ENCODE data around the gene SUN2.
A peak's percentile ranks its signal among the peaks of the same experiment; 100 is the strongest.

The SUN2 gene

DNA sequence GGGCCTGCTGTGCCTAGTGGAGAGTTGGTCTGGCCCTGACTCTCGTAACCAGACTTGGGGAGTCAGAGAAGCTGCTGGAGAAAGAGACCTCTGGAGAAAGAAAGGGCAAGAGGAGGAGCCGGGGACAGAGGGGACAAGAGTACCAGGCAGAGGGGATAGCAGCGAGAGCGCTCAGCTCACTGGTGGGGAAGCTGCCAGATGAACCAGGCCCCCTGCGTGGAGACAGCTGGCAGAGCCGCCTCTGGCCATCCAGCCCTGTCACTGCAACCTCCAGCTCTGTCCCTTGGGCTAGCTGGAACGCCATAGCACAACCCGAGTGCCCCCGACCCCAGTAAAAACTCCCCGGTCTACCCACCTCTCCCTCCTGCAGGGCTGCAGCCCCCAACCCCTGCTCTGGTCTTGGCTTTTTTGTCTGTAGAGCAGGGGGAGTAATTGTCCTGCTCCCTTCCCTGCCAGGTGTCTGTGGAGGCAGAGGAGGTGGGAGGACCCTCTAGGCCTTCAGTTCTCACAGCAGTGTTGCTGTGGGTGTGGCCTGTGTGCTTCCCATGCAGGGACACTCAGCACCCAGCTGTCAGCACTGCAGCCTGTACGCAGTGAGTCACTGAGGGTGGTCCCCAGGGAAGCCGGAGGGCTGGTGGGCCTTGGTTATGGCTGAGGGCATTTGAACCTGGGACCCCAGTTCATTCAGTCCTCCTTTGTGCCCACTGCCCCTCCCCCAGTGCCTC is 4.8 kb upstream of the SUN2 start:
- no peak overlapping the region for H3K9ac ChIP-seq (ENCODE audit: low read length)
- DNase-seq (ENCODE audit: low read depth), result no peak
- peaks cover 20% of the 10 kb centered on the region for H3K4me1 ChIP-seq (ENCODE audit: control insufficient read depth, insufficient read depth, low read length)
- H3K4me3 ChIP-seq (ENCODE audit: low read length), result no peak overlapping the region
- no peaks in the 10 kb centered on the region for H3K9me3 ChIP-seq (ENCODE audit: control insufficient read depth, low read length)
- H3K27me3 ChIP-seq (replicated peaks; ENCODE audit: control insufficient read depth, insufficient read depth, low read length), result no peaks in the 10 kb centered on the region
- no peaks in the 10 kb centered on the region for H3K36me3 ChIP-seq (ENCODE audit: control insufficient read depth, insufficient read depth, low read length, severe bottlenecking)

DNA sequence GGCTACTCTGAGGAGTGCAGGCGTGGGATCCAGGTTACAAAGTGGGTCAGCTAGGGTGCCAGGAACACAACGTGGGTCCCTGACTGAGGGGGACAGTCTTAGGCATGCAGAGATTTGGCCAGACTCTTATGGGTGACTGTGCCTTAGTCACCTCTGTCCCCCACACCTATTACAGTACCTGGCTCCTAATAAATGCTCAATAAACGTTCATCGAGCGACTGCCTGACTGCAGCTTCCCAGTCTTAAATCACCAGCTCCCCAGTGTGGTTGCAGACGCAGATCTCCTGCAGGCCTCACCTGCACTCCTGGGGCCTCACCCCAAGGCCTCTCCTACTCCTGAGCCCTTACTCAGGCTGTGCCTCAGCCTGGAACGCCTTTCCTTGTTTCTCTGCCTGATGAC is 3.2 kb upstream of the SUN2 start:
- H3K36me3 ChIP-seq (ENCODE audit: control insufficient read depth, insufficient read depth, low read length, severe bottlenecking), result no peaks in the 10 kb centered on the region
- no peak overlapping the region for H3K4me3 ChIP-seq (ENCODE audit: low read length)
- no peak for DNase-seq (ENCODE audit: low read depth)
- H3K27me3 ChIP-seq (replicated peaks; ENCODE audit: control insufficient read depth, insufficient read depth, low read length), result no peaks in the 10 kb centered on the region
- H3K9ac ChIP-seq (ENCODE audit: low read length), result no peak overlapping the region
- peaks cover 21% of the 10 kb centered on the region for H3K4me1 ChIP-seq (ENCODE audit: control insufficient read depth, insufficient read depth, low read length)
- H3K9me3 ChIP-seq (ENCODE audit: control insufficient read depth, low read length), result no peaks in the 10 kb centered on the region

DNA sequence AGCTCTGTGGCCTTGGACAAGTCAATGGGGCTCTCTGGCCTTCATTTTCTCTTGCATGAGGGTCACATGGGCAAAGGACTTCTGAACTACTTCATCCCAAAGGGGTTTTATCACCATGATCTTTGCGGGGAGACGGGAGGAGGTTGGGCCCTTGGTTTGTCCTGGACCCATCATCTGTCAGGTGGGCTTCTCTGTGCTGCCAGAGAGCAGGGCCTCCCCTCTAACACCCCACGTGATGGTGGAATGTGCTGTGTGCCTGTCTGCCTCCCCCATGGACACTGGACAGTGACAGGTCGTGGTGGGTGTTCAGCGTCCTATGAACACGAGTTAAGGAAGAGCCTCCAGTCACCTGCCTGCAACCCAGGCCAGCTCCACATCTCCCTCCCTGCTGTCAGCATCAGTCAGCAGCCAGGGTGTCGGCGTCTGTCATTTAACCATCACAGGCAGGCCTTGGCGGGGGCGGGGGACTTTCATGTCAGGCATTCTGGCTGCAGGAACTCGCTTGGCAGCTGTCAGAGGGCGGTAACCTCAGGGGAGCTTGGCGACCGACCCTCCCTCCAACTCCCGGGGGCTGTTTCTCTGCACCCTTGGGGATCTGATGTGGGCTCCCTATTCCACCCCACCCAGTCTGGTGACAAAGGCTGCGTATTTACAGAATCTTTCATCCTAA is 2.6 kb upstream of the SUN2 start:
- no peak for DNase-seq (ENCODE audit: low read depth)
- no peak overlapping the region for H3K4me3 ChIP-seq (ENCODE audit: low read length)
- H3K4me1 ChIP-seq (ENCODE audit: control insufficient read depth, insufficient read depth, low read length), result peaks cover 24% of the 10 kb centered on the region

DNA sequence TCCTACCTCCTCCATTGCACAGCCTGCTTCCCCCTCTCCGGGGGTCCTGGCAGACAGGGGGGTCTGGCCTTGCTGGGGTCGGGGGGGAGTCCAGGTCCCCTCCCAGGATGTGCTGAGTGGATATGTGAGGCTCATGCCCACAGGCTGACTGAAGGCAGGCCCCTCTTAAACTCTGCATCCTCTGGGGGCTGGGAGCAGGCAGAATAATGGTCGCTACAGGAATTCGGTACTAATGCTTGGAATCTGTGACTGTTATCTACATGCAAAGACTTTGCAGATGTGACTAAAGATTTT is 1.6 kb upstream of the SUN2 start:
- peaks cover 19% of the 10 kb centered on the region for H3K4me1 ChIP-seq (ENCODE audit: control insufficient read depth, insufficient read depth, low read length)
- H3K27me3 ChIP-seq (replicated peaks; ENCODE audit: control insufficient read depth, insufficient read depth, low read length), result no peaks in the 10 kb centered on the region
- no peak overlapping the region for H3K4me3 ChIP-seq (ENCODE audit: low read length)
- no peaks in the 10 kb centered on the region for H3K9me3 ChIP-seq (ENCODE audit: control insufficient read depth, low read length)
- H3K9ac ChIP-seq (ENCODE audit: low read length), result no peak overlapping the region
- no peak for DNase-seq (ENCODE audit: low read depth)
- H3K36me3 ChIP-seq (ENCODE audit: control insufficient read depth, insufficient read depth, low read length, severe bottlenecking), result peaks cover 6% of the 10 kb centered on the region

More for the DNA sequence above, 2.6 kb upstream of the SUN2 start:
- H3K36me3 ChIP-seq (ENCODE audit: control insufficient read depth, insufficient read depth, low read length, severe bottlenecking), result no peaks in the 10 kb centered on the region
- H3K9me3 ChIP-seq (ENCODE audit: control insufficient read depth, low read length), result no peaks in the 10 kb centered on the region
- no peaks in the 10 kb centered on the region for H3K27me3 ChIP-seq (replicated peaks; ENCODE audit: control insufficient read depth, insufficient read depth, low read length)
- H3K9ac ChIP-seq (ENCODE audit: low read length), result no peak overlapping the region

DNA sequence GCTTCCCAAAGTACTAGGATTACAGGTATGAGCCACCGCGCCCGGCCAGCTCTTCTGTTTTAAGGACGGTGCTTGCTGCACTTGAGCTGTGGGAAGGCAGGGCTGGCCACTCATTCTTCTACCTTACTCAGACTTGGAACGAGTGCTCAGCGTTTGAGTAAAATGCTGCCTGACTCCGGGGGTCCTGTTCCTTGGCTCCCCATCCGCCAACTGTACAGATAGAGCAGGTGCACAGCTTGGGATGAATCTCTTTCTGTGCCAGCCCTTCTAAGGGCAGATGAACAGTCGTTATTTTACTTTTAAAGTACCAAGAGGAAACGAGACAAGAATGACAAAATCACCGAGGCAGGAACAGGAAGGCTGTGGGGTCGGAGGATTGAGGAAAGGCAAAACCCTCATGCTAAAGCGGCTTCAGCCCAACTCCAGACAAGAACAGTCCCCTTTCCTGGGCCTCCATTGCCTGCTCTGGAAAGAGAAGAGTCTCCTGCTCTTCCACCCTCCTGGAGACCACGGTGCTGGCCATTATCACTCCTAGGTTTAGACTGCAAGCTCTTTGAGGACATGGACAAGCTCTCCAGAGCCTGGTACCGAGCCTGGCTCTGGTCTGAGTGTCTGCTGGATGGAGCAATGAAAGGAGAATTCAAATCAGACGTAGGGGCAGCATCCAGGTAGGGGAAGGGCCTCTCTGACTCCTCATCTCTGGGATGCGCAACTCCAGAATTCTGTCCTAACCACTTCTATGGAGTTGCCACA is 1.1 kb upstream of the SUN2 start:
- H3K36me3 ChIP-seq (ENCODE audit: control insufficient read depth, insufficient read depth, low read length, severe bottlenecking), result peaks cover 12% of the 10 kb centered on the region
- H3K27me3 ChIP-seq (replicated peaks; ENCODE audit: control insufficient read depth, insufficient read depth, low read length), result no peaks in the 10 kb centered on the region
- peaks cover 18% of the 10 kb centered on the region for H3K4me1 ChIP-seq (ENCODE audit: control insufficient read depth, insufficient read depth, low read length)
- peak overlapping the region; percentile 89 for H3K4me3 ChIP-seq (ENCODE audit: low read length)
- peak overlapping the region; percentile 97 for H3K9ac ChIP-seq (ENCODE audit: low read length)
- no peaks in the 10 kb centered on the region for H3K9me3 ChIP-seq (ENCODE audit: control insufficient read depth, low read length)
- no peak for DNase-seq (ENCODE audit: low read depth)

DNA sequence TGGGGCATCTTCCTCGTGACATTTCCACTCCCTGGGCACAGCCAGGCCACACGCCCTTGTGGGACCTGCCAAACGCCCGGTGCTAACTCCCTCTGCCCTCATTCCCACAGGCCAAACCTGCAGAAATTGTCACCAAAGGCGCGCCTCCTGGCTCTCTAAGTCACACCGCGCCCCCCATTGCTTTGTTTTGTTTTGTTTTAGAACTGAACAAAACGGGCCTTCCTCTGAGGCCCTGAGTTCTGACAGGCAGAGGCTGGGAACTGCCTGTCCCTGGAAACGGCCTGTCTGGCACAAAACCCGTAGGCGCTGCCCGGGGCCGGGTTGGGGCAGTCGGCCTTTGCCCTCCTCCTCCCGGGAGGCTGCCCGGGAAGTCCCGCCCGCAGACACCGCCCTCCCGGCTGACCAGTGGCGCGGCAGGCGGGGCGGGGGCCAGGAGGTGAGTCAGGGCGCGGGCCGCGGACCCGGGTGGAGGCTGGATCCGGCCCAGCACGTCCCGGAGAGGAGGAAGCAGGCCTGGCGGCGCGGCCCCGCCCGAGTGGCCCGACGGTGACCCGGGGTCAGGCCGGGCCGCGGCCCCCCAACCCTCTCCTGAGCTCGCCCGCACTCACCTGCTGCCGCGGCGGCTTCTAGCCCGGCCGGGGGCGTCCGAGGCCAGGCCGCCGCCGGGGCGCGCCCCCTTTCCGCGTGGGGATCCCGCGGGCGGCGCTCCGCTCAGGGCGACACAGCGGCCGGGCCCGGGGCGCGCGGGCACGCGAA is 465 bp downstream of the SUN2 start:
- Histone ChIP-seq H3K4me1 (ENCODE audit: control insufficient read depth, insufficient read depth, low read length) (peaks cover 18% of the 10 kb centered on the region), H3K9me3 (ENCODE audit: control insufficient read depth, low read length) (no peaks in the 10 kb centered on the region), H3K9ac (ENCODE audit: low read length) (peak overlapping the region; percentile 97), H3K4me3 (ENCODE audit: low read length) (peak overlapping the region; percentile 89), H3K36me3 (ENCODE audit: control insufficient read depth, insufficient read depth, low read length, severe bottlenecking) (peaks cover 27% of the 10 kb centered on the region), H3K27me3 (replicated peaks; ENCODE audit: control insufficient read depth, insufficient read depth, low read length) (no peaks in the 10 kb centered on the region)
- peak; percentile 86 for DNase-seq (ENCODE audit: low read depth)

DNA sequence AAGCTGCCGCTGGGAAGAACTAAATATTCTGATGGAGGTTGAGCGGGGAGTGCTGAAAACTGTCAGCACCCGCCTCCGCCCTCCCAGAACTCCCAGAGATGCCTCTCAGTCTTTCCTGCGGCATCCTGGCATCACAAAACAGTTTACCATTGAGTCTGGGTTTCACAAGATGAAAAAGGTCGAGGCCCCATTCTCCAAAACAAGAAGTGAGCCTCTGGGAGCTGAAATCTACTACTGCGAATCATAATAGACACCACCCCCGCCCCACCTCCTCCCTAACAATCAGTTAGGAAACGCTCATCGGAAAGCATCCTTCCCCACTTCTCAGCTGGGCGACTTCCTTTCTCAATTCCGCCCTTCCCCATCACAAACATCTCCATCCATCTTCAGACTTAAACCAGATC is 1.0 kb downstream of the SUN2 start:
- Histone ChIP-seq H3K4me1 (ENCODE audit: control insufficient read depth, insufficient read depth, low read length) (peaks cover 18% of the 10 kb centered on the region), H3K9me3 (ENCODE audit: control insufficient read depth, low read length) (no peaks in the 10 kb centered on the region), H3K27me3 (replicated peaks; ENCODE audit: control insufficient read depth, insufficient read depth, low read length) (no peaks in the 10 kb centered on the region), H3K9ac (ENCODE audit: low read length) (peak overlapping the region; percentile 97), H3K36me3 (ENCODE audit: control insufficient read depth, insufficient read depth, low read length, severe bottlenecking) (peaks cover 33% of the 10 kb centered on the region), H3K4me3 (ENCODE audit: low read length) (peak overlapping the region; percentile 89)
- DNase-seq (ENCODE audit: low read depth), result peak; percentile 64

DNA sequence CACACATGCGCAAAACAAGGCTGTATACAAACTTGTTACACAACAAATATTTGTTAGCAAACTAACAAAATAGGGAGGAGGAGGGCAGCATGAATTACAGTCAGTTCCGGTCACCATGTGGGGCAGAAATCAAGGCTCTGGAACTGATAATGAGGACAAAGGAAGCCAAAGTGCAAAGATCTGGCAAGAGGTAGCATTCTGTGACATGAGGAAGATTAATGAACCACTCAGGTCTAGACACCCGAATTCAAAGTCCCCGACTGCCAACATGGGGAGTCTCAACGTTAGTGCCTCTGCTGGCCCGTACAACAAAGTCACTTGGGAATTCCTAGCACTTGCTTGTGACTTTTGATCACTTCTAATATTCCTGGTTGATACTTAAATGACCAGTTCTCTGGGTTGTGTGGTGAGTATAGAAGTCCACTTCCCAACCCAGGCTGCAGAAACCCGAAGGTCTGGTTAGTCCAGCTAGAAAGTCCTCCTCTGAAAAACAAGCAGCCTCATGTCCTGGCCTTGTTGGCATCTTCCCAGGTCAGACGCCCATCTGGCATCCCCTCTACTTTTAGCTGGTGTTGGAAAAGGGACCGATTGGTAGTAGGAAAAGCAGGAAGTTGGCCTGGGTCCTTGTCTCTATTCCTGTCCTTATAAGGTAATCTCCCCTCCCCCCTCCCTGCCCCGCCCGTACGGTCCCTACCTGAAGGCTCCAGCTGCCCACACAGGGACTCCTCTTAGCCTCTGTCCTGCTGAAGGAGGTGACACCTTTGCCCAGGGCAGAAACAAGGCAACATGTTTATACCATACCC is 1.6 kb downstream of the SUN2 start:
- H3K27me3 ChIP-seq (replicated peaks; ENCODE audit: control insufficient read depth, insufficient read depth, low read length), result no peaks in the 10 kb centered on the region
- DNase-seq (ENCODE audit: low read depth), result peak; percentile 29
- peak overlapping the region; percentile 97 for H3K9ac ChIP-seq (ENCODE audit: low read length)
- H3K4me1 ChIP-seq (ENCODE audit: control insufficient read depth, insufficient read depth, low read length), result peaks cover 18% of the 10 kb centered on the region
- H3K9me3 ChIP-seq (ENCODE audit: control insufficient read depth, low read length), result no peaks in the 10 kb centered on the region
- peak overlapping the region; percentile 89 for H3K4me3 ChIP-seq (ENCODE audit: low read length)
- peaks cover 39% of the 10 kb centered on the region for H3K36me3 ChIP-seq (ENCODE audit: control insufficient read depth, insufficient read depth, low read length, severe bottlenecking)

DNA sequence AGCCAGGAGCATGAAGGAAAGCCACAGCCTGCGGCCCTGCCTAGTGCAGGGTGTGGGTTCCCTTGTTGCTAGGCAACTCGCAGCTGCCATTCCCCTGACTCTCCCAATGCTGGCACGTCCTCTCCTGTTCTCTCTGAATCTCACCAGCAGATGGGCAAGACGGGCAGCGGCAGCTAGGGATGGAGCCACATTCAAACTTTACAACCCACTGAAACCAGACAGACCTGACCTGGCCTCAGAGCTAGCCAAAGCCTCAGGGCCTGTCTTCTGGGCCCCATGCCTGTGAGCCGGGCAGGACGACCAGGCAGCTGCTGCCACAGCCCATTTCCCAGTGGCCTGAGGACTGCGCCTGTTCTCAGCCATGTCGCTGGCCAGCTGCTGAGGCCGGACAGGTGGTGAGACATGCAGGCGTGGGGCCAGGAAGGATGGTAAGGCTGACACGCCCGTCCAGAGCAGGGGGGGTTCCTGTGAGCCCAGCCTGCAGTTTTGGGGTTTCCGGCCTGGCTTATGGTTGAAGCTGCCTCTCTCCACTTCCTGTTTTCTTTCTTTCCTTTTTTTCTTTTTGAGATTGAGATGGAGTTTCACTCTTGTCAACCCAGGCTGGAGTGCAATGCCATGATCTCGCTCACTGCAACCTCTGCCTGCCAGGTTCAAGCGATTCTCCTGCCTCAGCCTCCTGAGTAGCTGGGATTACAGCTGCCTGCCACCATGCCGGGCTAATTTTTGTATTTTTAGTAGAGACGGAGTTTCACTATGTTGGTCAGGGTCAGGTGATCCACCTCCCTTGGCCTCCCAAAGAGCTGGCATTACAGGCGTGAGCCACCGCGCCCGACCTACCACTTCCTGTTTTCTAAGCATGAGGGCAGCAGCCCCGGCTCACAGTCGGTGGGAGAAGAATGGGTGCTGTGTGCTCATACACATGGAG is 4.1 kb downstream of the SUN2 start:
- Histone ChIP-seq H3K36me3 (ENCODE audit: control insufficient read depth, insufficient read depth, low read length, severe bottlenecking) (peaks cover 60% of the 10 kb centered on the region), H3K27me3 (replicated peaks; ENCODE audit: control insufficient read depth, insufficient read depth, low read length) (no peaks in the 10 kb centered on the region), H3K4me3 (ENCODE audit: low read length) (no peak overlapping the region), H3K9me3 (ENCODE audit: control insufficient read depth, low read length) (no peaks in the 10 kb centered on the region), H3K9ac (ENCODE audit: low read length) (no peak overlapping the region), H3K4me1 (ENCODE audit: control insufficient read depth, insufficient read depth, low read length) (peaks cover 17% of the 10 kb centered on the region)
- DNase-seq (ENCODE audit: low read depth), result no peak

DNA sequence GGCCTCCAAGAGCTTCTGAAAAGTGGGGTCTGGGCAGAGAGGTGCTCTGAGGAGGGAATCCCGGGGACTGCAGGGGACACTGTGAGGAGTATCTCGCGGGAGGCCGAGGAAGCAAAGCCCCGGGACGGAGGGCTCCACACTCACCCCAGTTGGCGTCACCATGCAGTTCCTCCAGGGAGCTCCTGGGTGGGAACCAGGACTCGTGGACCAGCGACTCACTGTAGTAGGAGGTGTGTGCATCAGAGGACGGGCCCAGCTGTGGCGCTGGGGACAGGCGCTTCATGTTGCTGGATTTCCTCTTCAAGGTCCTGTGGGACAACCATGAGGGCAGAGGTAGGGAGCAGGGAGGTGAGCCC is 4.8 kb downstream of the SUN2 start:
- H3K9ac ChIP-seq (ENCODE audit: low read length), result no peak overlapping the region
- H3K27me3 ChIP-seq (replicated peaks; ENCODE audit: control insufficient read depth, insufficient read depth, low read length), result no peaks in the 10 kb centered on the region
- no peak for DNase-seq (ENCODE audit: low read depth)
- peaks cover 13% of the 10 kb centered on the region for H3K4me1 ChIP-seq (ENCODE audit: control insufficient read depth, insufficient read depth, low read length)
- no peaks in the 10 kb centered on the region for H3K9me3 ChIP-seq (ENCODE audit: control insufficient read depth, low read length)
- H3K4me3 ChIP-seq (ENCODE audit: low read length), result no peak overlapping the region
- peaks cover 67% of the 10 kb centered on the region for H3K36me3 ChIP-seq (ENCODE audit: control insufficient read depth, insufficient read depth, low read length, severe bottlenecking)
